Right ventricle myocardium inferior (tissue), 1 donor: ENCODE data around the gene RNF14. TPM values are rescaled to one million over a fixed set of nuclear protein-coding genes. Genes with fewer than 3 reads are reported as not detected.

Experiments used
- ATAC-seq: fragments of 200-7000 bp; cut with Tn5 transposase; one replicate; pipeline ENCODE4 v1.9.1; 2020; ENCODE audit warnings: mild to moderate bottlenecking, moderate library complexity
- DNase-seq: peaks from one replicate; pipeline ENCODE4 v3.0.0; 2021; ENCODE audit errors: missing footprints
- intact Hi-C: fragments of 100-400 bp; cut with DNase I; formaldehyde crosslinking; loops from one replicate; pipeline ENCODE4 v1.11.0; 2022
- total RNA-seq: library from RNA; stranded (reverse); fragmentation: NEBNext Ultra II Directional; extraction: Animal tissue kit (Norgen Biotek cat#: 25700); gene quantifications from one replicate; pipeline ENCODE4 v1.2.1, GENCODE V29; 2021
- donor health status: DM: no; HTN: yes; CAD: no; lungs with severe emphysema.

RNF14 gene
- total RNA-seq, 1 donor from 2014 or later, result 98.0 TPM

- intact Hi-C loops, result loop anchor here (10.0 kb wide), 1 partner anchor 538 kb away; no protein-coding TSS in a partner anchor
- DNase-seq, result no peak
- no peak for ATAC-seq
Measured at GRCh38 chr5:142006363-142007236, 37.7 kb downstream of the RNF14 start.

GRCh38 chr5:142007237-142007544 is 38.3 kb downstream of the RNF14 start:
- no peak for ATAC-seq
- DNase-seq, result no peak
- intact Hi-C loops, result loop anchor here (10.0 kb wide), 1 partner anchor 538 kb away; no protein-coding TSS in a partner anchor

GRCh38 chr5:142008813-142009212 is 39.9 kb downstream of the RNF14 start:
- intact Hi-C loops, result loop anchor here (10.0 kb wide), 1 partner anchor 536 kb away; no protein-coding TSS in a partner anchor
- DNase-seq (no peak), ATAC-seq (no peak)

- DNase-seq (no peak), ATAC-seq (no peak)
- intact Hi-C loops, result loop anchor here (5.0 to 10.0 kb wide), 4 partner anchors 52 to 685 kb away; partner anchors contain the start of gene NDFIP1
Measured at GRCh38 chr5:142009886-142010285, 41.0 kb downstream of the RNF14 start.

GRCh38 chr5:142011572-142012185 is 42.8 kb downstream of the RNF14 start:
- intact Hi-C loops, result loop anchor here (2.0 to 10.0 kb wide), 4 partner anchors 51 to 683 kb away; partner anchors contain the start of gene NDFIP1
- no peak for ATAC-seq
- no peak for DNase-seq

GRCh38 chr5:142012186-142012785 is 43.4 kb downstream of the RNF14 start:
- ATAC-seq (peak; percentile 49), DNase-seq (no peak)
- intact Hi-C loops, result loop anchor here (2.0 to 10.0 kb wide), 4 partner anchors 50 to 683 kb away; partner anchors contain the start of gene NDFIP1

- DNase-seq (peak; percentile 93), ATAC-seq (peak; percentile 92)
- intact Hi-C loops, result loop anchor here (2.0 to 10.0 kb wide), 4 partner anchors 49 to 682 kb away; partner anchors contain the start of gene NDFIP1
Measured at GRCh38 chr5:142012792-142013388, 44.0 kb downstream of the RNF14 start, which contains the start of gene GNPDA1. Gene GNPDA1 (minus strand): TSS chr5:142013027. CDS start chr5:142012035, 992 bp downstream.

GRCh38 chr5:142013734-142014521 is 45.0 kb downstream of the RNF14 start:
- DNase-seq (peak; percentile 73), ATAC-seq (peak; percentile 8)
- intact Hi-C loops, result loop anchor here (1.0 to 10.0 kb wide), 5 partner anchors 22 to 681 kb away; partner anchors contain the start of gene NDFIP1

GRCh38 chr5:142014911-142015584 is 46.1 kb downstream of the RNF14 start:
- ATAC-seq, result no peak
- intact Hi-C loops, result loop anchor here (1.0 to 10.0 kb wide), 4 partner anchors 23 to 680 kb away; partner anchors contain the start of gene NDFIP1
- no peak for DNase-seq

GRCh38 chr5:142015781-142016533 is 47.1 kb downstream of the RNF14 start:
- ATAC-seq, result peak; percentile 13
- DNase-seq, result no peak
- intact Hi-C loops, result loop anchor here (1.0 to 10.0 kb wide), 2 partner anchors 125 to 679 kb away; no protein-coding TSS in a partner anchor

GRCh38 chr5:142016556-142016955 is 47.7 kb downstream of the RNF14 start:
- DNase-seq, result no peak
- intact Hi-C loops, result loop anchor here (1.0 to 10.0 kb wide), 2 partner anchors 125 to 678 kb away; no protein-coding TSS in a partner anchor
- ATAC-seq, result no peak

- no peak for ATAC-seq
- intact Hi-C loops, result loop anchor here (10.0 kb wide), 1 partner anchor 677 kb away; no protein-coding TSS in a partner anchor
- no peak for DNase-seq
Measured at GRCh38 chr5:142017832-142018427, 49.0 kb downstream of the RNF14 start.

- no peak for DNase-seq
- intact Hi-C loops, result no loop called here
Measured at GRCh38 chr5:142020122-142020659, 51.3 kb downstream of the RNF14 start.

GRCh38 chr5:142023836-142024235 is 54.9 kb downstream of the RNF14 start:
- DNase-seq (no peak), ATAC-seq (no peak)
- intact Hi-C loops, result no loop called here

More at GRCh38 chr5:142020122-142020659, 51.3 kb downstream of the RNF14 start:
- no peak for ATAC-seq

- ATAC-seq (peak; percentile 99), DNase-seq (peak; percentile 94)
- intact Hi-C loops, result loop anchor here (5.0 kb wide), 1 partner anchor 37 kb away; no protein-coding TSS in a partner anchor
Measured at GRCh38 chr5:142024771-142025304, 55.9 kb downstream of the RNF14 start.
